ENCODE measurements around the gene HCST.
A peak's percentile ranks its signal among the peaks of the same experiment; 100 is the strongest.

Gene HCST

DNA sequence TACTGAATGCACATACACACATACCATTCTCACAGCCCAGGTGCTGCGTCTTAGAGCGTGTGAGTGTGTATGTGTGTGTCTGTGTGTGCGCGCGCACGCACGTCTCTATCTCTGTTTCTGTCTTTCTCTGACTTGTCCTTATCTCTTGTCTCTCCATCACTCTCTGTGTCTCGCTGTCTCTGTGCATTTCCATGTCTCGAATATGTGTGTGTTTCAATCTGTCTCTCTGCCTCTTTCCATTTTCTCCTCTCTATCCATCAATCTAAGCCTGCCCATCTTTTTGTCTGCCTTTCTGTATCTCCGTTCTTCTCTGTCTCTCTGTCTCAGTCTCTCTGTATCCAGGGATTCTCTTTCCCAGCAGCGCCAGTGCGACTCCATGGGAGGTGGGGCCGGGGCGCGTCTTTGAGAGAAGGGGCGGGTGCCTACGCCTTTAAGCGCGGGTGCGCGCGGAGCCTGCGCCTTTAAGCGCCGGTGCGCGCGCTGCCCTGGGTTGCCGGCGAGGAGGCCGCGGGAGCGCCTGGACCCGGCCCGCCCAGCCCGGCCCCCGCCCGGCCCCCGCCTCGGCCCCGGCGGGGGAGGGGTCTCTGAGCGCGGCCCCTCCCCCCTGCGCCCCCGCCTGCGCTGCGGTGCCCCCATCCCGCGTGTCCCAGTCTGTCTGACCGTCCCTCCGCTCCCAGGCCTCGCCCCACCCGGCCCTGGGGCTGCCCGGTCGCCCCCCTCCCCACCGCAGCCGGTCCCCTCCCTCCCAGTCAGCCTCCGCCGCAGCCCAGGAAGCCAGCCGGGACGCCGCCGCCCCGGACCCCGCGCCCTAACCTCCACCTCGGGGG is 33.8 kb downstream of the HCST start, which contains the start of gene LRFN3:
LRFN3 (plus strand) TSS at position 464 of the 827 bp plus-strand sequence. CDS start 3,052 bp downstream, outside the sequence.
- DNase-seq (ENCODE audit: extremely low read depth in 1 of 2, low read depth in 1 of 2): peak; percentile 39 to 42

DNA sequence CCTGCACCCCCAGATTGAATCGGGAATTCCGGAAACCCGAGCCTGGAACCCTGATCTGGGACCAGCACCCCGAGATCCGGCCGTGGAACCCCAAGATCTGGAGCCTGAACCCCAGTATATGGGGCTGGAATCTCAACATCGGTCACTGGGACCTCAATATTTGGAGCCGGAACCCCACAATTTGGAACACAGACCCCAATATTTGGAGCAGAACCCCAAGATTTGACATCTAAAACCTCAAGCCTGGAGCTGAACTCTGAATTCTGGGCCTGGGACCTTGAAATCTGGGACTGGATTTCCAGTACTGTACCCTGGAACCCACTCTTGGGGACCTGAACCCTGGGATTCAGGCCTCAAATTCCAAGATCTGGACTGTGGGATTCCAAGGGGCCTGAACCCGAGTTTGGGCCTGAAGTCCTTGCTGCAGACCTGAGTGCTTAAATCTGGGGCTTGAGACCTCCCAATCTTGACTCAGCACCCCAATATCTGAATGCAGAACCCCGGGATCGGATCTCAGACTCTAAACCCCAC is 34.5 kb downstream of the HCST start:
- no peak for DNase-seq (ENCODE audit: extremely low read depth in 1 of 2, low read depth in 1 of 2)

DNA sequence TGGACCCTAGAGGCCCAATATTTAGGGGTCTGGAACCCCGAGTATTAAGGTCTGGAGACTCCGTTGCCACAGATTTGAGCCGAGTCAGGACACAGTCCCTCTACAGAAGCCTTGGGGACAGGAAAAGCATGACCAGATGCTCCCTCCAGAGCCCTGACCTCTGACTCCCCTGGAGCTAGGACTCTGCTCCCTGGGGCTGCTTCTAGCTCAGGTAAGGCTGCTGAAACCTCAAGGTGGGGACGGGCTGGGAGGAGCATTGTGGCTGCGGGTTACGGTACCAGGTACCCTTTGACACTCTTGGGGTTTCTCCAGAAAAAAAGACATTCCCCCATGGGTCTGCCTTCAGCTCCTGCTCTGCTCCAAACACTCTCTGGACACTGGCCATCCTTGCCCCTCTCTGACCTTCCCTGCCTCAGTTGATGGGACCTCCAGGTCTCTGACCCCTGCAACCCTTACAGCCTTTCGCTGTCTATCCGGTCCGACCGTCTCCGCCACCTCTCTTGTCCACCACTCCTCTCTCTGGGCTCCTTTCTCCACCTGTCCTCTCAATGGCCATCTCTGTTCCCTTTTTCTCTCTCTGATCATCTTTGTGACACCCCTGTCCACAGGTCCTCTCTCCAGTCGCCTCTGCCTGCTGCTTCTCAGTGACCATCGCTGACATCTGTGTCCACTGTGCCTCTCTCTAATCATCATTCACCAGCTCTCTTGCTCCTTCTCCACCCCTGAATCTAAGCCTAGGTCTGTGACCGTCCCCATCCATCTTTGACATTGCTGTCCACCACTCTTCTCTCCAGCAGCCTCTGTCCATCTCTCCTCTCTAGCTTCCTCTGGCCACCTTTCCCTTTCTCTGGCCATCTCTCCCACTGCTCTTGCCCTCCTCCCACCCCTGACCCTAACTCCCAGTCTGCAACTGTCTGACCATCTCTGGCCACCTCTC is 35.3 kb downstream of the HCST start:
- DNase-seq (ENCODE audit: extremely low read depth in 1 of 2, low read depth in 1 of 2): no peak

DNA sequence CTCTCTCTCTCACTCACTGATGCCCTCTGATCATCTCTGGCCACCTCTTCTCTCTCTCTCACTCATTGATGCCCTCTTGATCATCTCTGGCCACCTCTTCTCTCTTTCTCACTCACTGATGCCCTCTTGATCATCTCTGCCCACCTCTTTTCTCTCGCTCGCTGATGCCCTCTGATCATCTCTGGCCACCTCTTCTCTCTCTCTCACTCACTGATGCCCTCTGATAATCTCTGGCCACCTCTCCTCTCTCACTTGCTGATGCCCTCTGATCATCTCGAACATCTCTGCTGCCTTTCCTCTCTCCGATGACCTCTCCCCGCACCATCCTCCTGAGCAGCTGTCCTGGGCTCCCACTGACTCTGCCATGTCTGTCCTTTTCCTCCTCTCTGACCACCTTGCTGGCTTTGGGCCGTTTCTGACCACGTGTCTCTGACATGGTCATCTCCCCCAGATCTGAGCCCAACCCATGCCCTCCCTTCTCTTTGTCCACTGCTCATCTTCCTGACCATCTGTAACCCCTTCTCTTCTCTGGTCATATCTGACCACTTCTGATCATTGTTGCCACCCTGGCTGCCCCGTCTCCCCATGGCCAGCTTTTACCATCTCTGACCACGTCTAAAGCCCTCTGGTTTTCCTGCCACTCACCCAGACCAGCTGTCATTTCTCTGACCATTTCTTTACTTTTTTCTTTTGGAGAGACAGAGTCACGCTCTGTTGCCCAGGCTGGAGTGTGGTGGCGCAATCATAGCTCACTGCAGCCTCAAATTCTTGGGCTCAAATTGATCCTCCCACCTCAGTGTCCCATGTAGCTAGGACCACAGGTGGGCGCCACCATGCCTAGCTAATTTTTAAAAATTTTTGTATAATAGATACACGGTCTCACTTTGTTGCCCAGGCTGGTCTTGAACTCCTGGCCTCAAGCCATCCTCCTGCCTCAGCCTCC is 36.2 kb downstream of the HCST start:
- DNase-seq (ENCODE audit: extremely low read depth in 1 of 2, low read depth in 1 of 2): no peak

DNA sequence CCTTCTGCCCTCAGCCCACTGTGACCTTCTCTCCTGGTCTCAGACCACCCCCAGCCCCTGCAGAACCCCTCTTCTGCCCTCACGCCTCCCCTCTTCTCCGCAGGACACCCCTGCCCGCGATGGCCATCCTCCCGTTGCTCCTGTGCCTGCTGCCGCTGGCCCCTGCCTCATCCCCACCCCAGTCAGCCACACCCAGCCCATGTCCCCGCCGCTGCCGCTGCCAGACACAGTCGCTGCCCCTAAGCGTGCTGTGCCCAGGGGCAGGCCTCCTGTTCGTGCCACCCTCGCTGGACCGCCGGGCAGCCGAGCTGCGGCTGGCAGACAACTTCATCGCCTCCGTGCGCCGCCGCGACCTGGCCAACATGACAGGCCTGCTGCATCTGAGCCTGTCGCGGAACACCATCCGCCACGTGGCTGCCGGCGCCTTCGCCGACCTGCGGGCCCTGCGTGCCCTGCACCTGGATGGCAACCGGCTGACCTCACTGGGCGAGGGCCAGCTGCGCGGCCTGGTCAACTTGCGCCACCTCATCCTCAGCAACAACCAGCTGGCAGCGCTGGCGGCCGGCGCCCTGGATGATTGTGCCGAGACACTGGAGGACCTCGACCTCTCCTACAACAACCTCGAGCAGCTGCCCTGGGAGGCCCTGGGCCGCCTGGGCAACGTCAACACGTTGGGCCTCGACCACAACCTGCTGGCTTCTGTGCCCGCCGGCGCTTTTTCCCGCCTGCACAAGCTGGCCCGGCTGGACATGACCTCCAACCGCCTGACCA is 37.2 kb downstream of the HCST start:
- no peak for DNase-seq (ENCODE audit: extremely low read depth in 1 of 2, low read depth in 1 of 2)

DNA sequence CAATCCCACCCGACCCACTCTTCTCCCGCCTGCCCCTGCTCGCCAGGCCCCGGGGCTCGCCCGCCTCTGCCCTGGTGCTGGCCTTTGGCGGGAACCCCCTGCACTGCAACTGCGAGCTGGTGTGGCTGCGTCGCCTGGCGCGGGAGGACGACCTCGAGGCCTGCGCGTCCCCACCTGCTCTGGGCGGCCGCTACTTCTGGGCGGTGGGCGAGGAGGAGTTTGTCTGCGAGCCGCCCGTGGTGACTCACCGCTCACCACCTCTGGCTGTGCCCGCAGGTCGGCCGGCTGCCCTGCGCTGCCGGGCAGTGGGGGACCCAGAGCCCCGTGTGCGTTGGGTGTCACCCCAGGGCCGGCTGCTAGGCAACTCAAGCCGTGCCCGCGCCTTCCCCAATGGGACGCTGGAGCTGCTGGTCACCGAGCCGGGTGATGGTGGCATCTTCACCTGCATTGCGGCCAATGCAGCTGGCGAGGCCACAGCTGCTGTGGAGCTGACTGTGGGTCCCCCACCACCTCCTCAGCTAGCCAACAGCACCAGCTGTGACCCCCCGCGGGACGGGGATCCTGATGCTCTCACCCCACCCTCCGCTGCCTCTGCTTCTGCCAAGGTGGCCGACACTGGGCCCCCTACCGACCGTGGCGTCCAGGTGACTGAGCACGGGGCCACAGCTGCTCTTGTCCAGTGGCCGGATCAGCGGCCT is 37.9 kb downstream of the HCST start:
- no peak for DNase-seq (ENCODE audit: extremely low read depth in 1 of 2, low read depth in 1 of 2)

DNA sequence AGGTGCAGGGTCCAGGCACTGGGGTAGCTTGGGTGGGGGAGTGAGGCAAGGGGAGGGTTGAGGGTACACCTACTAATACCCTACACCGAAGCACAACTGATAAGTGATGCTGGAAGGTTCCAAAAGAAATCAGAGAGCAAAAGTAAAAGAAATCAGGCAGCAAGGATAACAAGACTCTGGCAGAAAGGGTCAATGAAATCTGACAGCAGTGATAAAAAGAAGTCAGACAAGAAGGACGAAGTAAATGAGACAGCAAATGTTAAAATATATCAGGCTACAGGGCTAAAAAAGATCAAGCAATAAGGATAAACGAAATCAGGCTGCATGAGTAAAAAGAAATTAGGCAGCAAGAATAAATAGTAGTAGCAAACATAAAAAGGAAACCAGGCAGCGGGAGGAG is 38.5 kb downstream of the HCST start:
- DNase-seq (ENCODE audit: extremely low read depth in 1 of 2, low read depth in 1 of 2): no peak

DNA sequence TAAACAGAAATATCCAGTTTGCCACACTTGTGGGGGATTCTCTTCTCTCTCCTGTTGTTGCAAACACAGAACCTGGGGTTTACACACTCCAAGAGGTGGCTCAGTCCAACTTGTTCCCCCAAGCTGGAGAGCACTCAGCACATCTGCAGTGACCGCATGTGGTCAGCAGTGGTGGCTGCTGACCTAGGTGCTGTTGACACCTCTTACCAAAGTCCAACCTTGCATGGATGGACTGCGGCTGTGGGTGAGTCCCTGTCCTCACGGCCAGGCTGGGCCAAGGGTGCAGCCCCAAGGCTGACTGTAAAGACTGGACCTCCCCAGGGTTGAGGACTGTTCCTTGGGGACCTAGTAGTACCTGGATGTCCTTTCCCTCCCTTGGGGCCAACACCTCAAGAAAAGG is 39.9 kb downstream of the HCST start:
- no peak for DNase-seq (ENCODE audit: extremely low read depth in 1 of 2, low read depth in 1 of 2)

DNA sequence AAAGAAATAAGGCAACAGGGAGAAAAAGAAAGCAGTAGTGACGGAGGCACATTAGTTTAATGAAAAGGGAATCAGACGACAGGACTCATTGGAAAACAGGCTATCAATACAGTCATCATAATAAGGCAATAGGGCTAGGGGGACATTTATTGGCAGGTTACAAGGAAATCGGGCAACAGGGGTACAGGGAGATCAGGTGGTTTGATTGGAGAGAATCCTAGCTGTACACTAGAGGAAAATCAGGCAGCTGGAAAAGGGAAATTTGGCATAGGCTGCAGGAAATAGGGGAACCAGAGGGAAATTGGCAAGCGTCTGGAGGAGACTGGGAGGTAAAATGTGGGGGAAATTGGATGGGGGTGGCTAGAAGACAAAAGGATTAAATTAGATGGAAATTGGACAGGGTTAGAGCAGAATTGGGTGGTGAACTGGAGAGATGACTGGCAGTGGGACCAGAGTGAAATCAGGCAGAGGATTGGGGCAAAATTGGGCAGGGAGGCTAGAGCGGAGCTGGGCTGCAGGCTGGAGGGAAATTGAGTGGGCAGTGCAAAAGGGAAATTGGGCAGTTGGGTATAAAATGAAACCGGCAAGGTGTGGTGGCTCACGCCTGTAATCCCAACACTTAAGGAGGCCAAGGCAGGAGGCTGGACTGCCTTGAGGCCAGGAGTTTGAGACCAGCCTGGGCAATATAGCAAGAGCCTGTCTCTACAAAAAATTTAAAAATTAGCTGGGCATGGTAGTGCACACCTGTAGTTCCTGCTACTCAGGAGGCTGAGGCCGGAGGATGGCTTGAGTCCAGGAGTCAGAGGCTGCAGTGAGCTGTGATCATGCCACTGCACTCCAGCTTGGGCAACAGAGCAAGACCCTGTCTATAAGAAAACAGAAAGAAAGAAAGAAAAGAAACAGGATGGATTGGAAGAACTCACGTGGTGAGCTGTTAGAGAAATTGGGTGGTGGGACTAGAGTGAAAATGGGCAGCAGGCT is 41.3 kb downstream of the HCST start:
- no peak for DNase-seq (ENCODE audit: extremely low read depth in 1 of 2, low read depth in 1 of 2)

DNA sequence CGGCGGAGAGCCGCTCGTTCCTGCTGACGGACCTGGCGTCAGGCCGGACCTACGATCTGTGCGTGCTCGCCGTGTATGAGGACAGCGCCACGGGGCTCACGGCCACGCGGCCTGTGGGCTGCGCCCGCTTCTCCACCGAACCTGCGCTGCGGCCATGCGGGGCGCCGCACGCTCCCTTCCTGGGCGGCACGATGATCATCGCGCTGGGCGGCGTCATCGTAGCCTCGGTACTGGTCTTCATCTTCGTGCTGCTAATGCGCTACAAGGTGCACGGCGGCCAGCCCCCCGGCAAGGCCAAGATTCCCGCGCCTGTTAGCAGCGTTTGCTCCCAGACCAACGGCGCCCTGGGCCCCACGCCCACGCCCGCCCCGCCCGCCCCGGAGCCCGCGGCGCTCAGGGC is 42.2 kb downstream of the HCST start:
- DNase-seq (ENCODE audit: extremely low read depth in 1 of 2, low read depth in 1 of 2): no peak

DNA sequence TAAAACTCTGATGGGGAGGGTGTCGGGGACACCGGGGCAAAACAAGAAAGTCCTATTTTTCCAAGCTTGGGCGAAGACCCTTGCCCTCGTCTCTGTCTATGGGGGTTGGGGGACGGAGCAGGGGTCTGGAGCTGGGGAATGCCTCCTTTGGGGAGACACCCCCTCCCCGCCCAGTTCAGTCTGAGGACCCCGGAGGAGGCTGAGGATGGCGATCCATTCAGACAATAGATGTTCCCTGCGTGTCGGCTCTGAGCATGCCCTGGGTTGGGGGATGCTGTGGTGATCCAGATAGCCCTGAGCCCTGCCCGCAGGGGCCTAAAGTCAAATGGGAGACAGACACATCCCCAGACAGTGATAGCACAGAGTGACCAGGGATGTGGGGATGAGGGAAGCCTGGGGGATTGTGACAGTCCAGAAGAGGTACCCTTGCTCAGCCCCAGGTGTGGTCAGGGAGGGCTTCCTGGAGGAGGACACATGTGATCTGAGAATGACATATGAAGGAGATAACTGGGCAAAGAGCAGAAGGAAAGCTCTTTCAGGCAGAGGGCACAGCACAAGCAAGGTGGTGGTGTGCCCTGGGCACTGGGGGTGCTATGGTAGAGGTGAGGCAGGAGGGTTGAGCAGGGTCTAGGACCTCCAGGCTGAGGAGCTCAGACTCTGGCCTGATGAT is 42.9 kb downstream of the HCST start:
- DNase-seq (ENCODE audit: extremely low read depth in 1 of 2, low read depth in 1 of 2): no peak

DNA sequence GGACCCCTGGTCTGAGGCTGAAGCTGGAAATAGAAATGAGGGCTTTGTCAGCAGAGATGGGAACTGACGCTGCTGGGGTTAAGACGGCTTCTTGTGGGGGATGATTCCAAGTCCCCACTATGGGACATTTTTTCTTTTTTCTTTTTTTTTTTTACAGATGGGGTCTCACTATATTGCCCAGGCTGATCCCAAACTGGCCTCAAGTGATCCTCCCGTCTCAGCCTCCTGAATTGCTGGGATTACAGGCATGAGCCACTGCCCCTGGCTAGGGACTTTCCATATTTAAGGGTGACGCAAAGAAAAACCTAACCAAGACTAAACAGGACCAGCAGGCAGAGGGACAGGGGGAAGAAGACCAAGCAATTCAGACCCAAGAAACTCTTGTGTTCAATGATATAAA is 43.9 kb downstream of the HCST start:
- no peak for DNase-seq (ENCODE audit: extremely low read depth in 1 of 2, low read depth in 1 of 2)

DNA sequence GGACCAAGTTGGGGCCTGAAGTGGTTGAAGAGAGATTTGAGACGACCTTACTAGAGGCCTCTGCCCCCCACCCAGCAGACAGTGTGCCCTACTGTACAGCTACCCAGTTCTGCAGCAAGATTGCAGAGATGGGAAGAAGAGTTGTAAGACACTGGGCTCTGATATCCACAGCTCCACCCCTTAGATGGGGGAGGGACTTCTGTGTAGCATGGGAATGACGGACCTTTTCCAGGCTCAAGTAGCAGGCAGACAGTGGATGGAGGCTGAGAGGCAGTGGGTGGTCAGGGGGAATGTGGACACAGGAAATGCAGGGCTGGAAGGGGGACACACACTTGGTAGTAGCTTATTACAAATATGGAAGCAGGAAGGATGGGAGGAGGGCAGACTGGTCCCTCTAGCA is 46.8 kb downstream of the HCST start:
- DNase-seq (ENCODE audit: extremely low read depth in 1 of 2, low read depth in 1 of 2): no peak
